ENCODE results near the gene SORT1.

DNA sequence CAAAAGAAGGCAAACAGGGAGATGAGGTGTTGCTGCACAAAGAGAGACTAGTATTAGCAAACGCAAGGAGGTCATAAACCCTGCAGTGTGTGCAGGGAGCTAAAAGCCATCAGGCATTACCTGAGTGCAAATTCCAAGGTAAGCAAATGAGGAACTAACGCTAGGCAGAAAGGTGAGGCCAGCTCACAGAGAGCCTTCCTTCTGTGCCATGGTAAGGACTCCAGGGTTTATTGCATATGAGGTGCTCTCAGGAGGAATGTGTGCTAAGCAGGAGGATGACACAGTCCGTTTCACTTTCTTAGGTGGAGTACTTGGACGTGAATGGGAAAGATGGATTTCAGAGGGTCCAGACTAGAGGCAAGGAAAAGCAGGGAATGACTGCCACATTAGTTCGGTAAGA lies 46.3 kb downstream of the SORT1 start:
- TF ChIP-seq, protein P1, sequence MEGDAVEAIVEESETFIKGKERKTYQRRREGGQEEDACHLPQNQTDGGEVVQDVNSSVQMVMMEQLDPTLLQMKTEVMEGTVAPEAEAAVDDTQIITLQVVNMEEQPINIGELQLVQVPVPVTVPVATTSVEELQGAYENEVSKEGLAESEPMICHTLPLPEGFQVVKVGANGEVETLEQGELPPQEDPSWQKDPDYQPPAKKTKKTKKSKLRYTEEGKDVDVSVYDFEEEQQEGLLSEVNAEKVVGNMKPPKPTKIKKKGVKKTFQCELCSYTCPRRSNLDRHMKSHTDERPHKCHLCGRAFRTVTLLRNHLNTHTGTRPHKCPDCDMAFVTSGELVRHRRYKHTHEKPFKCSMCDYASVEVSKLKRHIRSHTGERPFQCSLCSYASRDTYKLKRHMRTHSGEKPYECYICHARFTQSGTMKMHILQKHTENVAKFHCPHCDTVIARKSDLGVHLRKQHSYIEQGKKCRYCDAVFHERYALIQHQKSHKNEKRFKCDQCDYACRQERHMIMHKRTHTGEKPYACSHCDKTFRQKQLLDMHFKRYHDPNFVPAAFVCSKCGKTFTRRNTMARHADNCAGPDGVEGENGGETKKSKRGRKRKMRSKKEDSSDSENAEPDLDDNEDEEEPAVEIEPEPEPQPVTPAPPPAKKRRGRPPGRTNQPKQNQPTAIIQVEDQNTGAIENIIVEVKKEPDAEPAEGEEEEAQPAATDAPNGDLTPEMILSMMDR (IDR thresholded peaks at IDR 0.05): no peak
- no peak for TF ChIP-seq POLR2A (IDR thresholded peaks at IDR 0.05)
